Measurements from ENCODE around the gene INTS4.

DNA sequence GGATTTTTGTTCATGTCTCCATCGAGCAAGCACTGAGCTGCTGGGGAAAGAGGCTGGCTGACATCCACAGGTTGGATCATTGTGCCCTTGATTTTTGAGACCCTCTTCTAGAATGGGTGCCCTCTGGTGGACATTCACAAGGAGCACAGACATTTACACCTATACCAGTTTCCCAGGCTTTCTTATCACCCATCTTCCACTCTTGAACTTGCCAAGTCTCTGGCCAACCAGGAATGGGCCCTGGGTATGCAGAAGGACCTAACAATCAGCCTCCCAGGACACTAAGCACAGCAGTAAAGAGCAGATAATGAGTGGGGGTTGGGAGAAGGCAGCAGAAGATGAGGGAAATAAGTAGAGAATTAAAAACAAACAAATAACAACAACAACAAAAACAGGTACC lies 5.7 kb upstream of the INTS4 start:
- TF ChIP-seq, protein P1, sequence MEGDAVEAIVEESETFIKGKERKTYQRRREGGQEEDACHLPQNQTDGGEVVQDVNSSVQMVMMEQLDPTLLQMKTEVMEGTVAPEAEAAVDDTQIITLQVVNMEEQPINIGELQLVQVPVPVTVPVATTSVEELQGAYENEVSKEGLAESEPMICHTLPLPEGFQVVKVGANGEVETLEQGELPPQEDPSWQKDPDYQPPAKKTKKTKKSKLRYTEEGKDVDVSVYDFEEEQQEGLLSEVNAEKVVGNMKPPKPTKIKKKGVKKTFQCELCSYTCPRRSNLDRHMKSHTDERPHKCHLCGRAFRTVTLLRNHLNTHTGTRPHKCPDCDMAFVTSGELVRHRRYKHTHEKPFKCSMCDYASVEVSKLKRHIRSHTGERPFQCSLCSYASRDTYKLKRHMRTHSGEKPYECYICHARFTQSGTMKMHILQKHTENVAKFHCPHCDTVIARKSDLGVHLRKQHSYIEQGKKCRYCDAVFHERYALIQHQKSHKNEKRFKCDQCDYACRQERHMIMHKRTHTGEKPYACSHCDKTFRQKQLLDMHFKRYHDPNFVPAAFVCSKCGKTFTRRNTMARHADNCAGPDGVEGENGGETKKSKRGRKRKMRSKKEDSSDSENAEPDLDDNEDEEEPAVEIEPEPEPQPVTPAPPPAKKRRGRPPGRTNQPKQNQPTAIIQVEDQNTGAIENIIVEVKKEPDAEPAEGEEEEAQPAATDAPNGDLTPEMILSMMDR (conservative IDR thresholded peaks at IDR 0.05; ENCODE audit: low read length): peak; percentile 76
- TF ChIP-seq EZH2phosphoT487 (IDR thresholded peaks at IDR 0.05; ENCODE audit: borderline replicate concordance): no peak

All from Loucy (cell line).